ENCODE measurements around the gene RBM19.
A peak's percentile ranks its signal among the peaks of the same experiment; 100 is the strongest.

DNA sequence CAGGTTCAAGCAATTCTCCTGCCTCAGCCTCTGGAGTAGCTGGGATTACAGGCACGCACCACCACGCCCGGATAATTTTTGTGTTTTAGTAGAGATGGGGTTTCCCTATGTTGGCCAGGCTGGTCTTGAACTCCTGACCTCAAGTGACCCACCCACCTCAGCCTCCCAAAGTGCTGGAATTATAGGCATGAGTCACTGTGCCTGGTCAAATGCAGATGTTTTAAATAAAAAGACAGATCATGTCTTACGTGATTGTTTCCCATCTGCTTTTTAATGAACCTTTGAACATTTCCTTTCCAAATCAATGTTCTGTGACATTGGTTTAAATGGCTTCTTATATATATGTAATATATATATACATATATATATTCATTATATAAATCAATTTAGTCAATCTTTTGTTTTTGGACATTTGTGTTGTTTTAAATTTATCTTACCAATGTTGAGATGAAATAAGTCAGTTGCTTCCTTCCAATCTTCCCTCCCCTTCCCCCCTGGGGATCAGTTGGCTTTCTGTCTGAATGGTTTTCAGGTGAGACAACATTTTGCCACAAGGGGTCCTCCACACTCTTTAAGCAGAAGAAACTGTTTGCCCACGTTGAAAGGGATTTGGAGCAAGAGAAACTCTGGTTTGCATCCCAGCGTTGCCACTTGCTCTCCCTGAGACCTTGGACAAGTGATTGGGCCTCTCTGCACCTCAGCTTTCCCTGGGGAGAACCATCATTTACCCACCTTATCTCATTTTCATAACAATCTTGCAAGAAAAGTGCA is 47.6 kb upstream of the RBM19 start:
- TF ChIP-seq, protein P1, sequence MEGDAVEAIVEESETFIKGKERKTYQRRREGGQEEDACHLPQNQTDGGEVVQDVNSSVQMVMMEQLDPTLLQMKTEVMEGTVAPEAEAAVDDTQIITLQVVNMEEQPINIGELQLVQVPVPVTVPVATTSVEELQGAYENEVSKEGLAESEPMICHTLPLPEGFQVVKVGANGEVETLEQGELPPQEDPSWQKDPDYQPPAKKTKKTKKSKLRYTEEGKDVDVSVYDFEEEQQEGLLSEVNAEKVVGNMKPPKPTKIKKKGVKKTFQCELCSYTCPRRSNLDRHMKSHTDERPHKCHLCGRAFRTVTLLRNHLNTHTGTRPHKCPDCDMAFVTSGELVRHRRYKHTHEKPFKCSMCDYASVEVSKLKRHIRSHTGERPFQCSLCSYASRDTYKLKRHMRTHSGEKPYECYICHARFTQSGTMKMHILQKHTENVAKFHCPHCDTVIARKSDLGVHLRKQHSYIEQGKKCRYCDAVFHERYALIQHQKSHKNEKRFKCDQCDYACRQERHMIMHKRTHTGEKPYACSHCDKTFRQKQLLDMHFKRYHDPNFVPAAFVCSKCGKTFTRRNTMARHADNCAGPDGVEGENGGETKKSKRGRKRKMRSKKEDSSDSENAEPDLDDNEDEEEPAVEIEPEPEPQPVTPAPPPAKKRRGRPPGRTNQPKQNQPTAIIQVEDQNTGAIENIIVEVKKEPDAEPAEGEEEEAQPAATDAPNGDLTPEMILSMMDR (conservative IDR thresholded peaks at IDR 0.05): peak; percentile 47
- no peak for TF ChIP-seq ZFX (IDR thresholded peaks at IDR 0.05)
